ENCODE data around the gene SSTR3. TPM values are rescaled to one million over a fixed set of nuclear protein-coding genes. Genes with fewer than 3 reads are reported as not detected.
"Not testable (repeated sequence)": the region's sequence is repeated elsewhere in the genome, so short reads cannot be mapped to it uniquely, and the experiment has no call there.

Gene SSTR3
- total and polyA plus RNA-seq, 3 experiments from 2014 or later, result 0.24 to 0.62 (median 0.59) TPM

DNA sequence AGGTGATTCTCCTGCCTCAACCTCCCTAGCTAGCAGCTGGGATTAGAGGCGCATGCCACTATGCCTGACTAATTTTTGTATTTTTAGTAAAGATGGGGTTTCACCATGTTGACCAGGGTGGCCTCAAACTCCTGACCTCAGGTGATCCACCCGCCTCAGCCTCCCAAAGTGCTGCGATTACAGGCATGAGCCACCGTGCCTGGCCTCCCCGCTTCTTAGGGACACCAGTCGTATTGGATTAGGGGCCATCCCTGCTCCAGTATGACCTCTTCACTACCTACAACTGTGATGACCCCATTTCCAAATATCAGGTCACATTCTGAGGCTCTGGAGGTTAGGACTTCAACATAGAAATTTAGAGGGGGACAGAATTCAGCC, 10.8 kb downstream of the SSTR3 start:
- Mint-ChIP-seq H3K4me1 (peaks cover 16 to 32% (median 16%) of the 10 kb centered on the region in 3 donors), H3K27ac (peak overlapping the region in 4 of 8 donors; percentile 38 to 96 (median 60))
- H3K4me3 Mint-ChIP-seq; H3K9me3 Mint-ChIP-seq; H3K36me3 Mint-ChIP-seq; DNase-seq; H3K36me3 ChIP-seq (ENCODE audit: insufficient read depth, low read length); H3K9me3 ChIP-seq (ENCODE audit: low read length); H3K27me3 ChIP-seq (ENCODE audit: insufficient read depth, low read length, poor library complexity, severe bottlenecking); H3K4me3 ChIP-seq (ENCODE audit: low read length); H3K27ac ChIP-seq (ENCODE audit: low read depth, low read length); H3K27me3 Mint-ChIP-seq: not testable (repeated sequence)
- peaks cover 27% of the 10 kb centered on the region for H3K4me1 ChIP-seq (ENCODE audit: insufficient read depth, low read length)
- POLR2A ChIA-PET, result interaction anchor here (0.6 to 1.0 kb wide), 4 partner anchors 18 to 65 kb away, joined by 3 to 6 read pairs (median 4); no protein-coding TSS in a partner anchor
- CTCF ChIA-PET, result interaction anchor here (1.0 to 7.7 kb wide), 6 partner anchors 15 to 59 kb away, joined by 3 to 127 read pairs (median 31); partner anchors contain the start of gene RAC2

DNA sequence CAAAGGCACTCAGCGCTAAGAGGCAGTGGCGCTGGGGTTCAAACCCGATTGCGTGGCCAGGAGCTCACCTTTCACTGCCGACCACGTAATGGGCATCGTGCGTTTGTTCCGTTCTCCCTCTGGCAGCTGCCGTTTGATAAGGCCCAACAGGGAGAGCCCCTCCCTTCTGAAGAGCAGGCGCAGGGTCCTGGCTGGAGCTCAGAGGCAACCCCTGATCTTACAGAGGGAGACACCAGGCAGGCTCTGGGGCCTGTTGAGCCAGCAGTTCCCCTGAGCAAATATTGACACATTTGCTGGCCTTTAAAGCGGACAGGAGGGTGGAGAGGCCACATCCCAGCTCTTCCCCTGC, 12.5 kb downstream of the SSTR3 start:
- ChIA-PET CTCF (interaction anchor here (0.8 to 7.7 kb wide), 45 partner anchors 8 to 423 kb away, joined by 3 to 127 read pairs (median 5); partner anchors contain the start of genes IFT27, IL2RB, KCTD17 and RAC2), POLR2A (interaction anchor here (0.8 to 2.1 kb wide), 17 partner anchors 14 to 149 kb away, joined by 3 to 13 read pairs (median 4); partner anchors contain the start of genes IL2RB, KCTD17 and RAC2)
- Mint-ChIP-seq H3K36me3 (peaks cover 0 to 2% (median 0%) of the 10 kb centered on the region in 3 donors), H3K4me1 (peaks cover 28 to 46% (median 33%) of the 10 kb centered on the region in 3 donors), H3K27me3 (no peaks in the 10 kb centered on the region), H3K4me3 (peak overlapping the region; percentile 81 to 92 (median 84)), H3K9me3 (no peaks in the 10 kb centered on the region), H3K27ac (peak overlapping the region; percentile 82 to 97 (median 95))
- no peaks in the 10 kb centered on the region for H3K27me3 ChIP-seq (ENCODE audit: insufficient read depth, low read length, poor library complexity, severe bottlenecking)
- no peaks in the 10 kb centered on the region for H3K36me3 ChIP-seq (ENCODE audit: insufficient read depth, low read length)
- peaks cover 37% of the 10 kb centered on the region for H3K4me1 ChIP-seq (ENCODE audit: insufficient read depth, low read length)
- no peak for DNase-seq
- no peaks in the 10 kb centered on the region for H3K9me3 ChIP-seq (ENCODE audit: low read length)
- H3K4me3 ChIP-seq (ENCODE audit: low read length), result peak overlapping the region; percentile 60
- peak overlapping the region; percentile 45 for H3K27ac ChIP-seq (ENCODE audit: low read depth, low read length)

DNA sequence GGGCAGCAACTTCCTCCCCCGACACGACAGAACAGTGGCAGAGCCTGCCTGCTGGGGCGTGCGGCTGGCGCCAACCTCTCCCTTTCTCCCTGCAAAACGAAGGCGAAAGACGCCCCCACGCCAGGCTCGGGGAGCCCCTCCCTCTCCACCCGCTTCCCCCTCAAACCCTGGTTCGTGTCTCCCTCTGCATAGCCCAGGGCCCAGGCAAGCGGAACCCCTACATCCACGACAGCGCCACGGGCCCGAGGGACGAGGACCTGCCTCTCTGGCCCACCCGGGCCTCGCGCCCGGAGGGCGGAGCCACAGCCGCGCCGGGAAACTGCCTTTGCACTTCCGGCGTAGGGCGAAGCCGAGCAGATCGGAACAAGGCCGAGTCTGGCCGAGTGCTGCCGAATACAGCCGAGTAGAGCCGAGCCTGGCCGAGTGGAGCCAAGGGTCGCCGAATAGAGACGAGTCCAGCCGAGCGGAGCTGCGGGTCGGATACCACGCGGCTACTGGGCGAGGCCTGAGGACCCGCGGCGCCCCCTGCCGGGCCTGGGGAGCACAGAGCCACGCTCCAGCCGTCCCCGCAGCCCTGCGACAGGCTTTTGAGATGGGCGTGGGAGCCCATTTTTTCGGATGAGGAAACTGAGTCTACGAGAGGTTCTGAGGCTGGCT, 13.0 kb downstream of the SSTR3 start:
- H3K4me3 ChIP-seq (ENCODE audit: low read length), result peak overlapping the region; percentile 82
- Mint-ChIP-seq H3K27me3 (no peaks in the 10 kb centered on the region), H3K27ac (peak overlapping the region; percentile 85 to 97 (median 96)), H3K9me3 (no peaks in the 10 kb centered on the region), H3K4me3 (peak overlapping the region; percentile 81 to 92 (median 84)), H3K4me1 (peaks cover 33 to 51% (median 38%) of the 10 kb centered on the region in 3 donors), H3K36me3 (peaks cover 0 to 2% (median 0%) of the 10 kb centered on the region in 3 donors)
- H3K4me1 ChIP-seq (ENCODE audit: insufficient read depth, low read length), result peaks cover 42% of the 10 kb centered on the region
- H3K36me3 ChIP-seq (ENCODE audit: insufficient read depth, low read length), result no peaks in the 10 kb centered on the region
- no peaks in the 10 kb centered on the region for H3K9me3 ChIP-seq (ENCODE audit: low read length)
- H3K27me3 ChIP-seq (ENCODE audit: insufficient read depth, low read length, poor library complexity, severe bottlenecking), result no peaks in the 10 kb centered on the region
- peak overlapping the region; percentile 84 for H3K27ac ChIP-seq (ENCODE audit: low read depth, low read length)
- ChIA-PET POLR2A (interaction anchor here (0.6 to 2.1 kb wide), 18 partner anchors 14 to 148 kb away, joined by 3 to 13 read pairs (median 4); partner anchors contain the start of genes IL2RB, KCTD17 and RAC2), CTCF (interaction anchor here (0.8 to 7.7 kb wide), 45 partner anchors 9 to 423 kb away, joined by 3 to 127 read pairs (median 5); partner anchors contain the start of genes IFT27, IL2RB, KCTD17 and RAC2)
- DNase-seq, result peak; percentile 98 to 99 (median 99)

DNA sequence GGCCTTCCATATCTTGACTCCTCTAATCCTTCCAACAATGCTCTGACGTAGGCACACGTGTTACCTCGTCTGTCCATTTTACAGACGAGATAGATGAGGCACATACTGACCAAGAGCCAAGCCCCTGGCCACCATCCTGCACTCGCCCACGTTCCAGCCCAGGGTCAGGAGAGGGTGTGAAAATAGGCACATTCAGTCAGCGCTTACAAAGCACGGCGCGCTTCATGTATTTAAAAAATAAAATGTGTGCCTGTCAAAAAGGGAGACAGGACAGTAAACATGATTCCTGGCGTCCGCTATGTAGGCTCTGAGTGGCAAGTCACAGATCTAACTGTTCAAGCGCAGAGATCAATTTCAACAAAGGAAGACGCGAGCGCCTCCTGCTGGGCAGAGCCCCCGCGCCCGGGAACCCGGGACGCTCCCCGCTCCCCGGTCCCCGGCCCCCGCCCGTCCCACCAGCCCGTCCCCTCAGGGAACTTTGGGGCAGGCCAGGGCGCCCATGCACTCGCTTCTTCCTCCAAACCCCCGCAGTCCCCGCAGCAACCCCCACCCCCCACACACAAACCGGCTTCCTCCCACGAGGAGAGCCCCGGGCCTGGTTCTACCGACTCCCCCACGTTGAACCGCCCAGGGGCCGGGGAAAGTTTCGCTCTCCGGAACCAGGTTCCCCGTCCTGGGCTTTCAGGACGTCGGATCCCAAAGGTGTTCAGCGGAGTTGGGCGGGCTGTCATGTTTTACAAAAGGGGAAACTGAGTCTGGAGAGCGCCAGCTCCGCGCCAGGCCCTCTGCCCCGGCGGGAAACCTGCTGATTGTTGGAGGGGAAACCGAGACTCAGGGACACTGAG, 13.8 kb downstream of the SSTR3 start:
- Histone ChIP-seq H3K4me3 (ENCODE audit: low read length) (peak overlapping the region; percentile 82), H3K4me1 (ENCODE audit: insufficient read depth, low read length) (peaks cover 49% of the 10 kb centered on the region), H3K36me3 (ENCODE audit: insufficient read depth, low read length) (no peaks in the 10 kb centered on the region), H3K27ac (ENCODE audit: low read depth, low read length) (peak overlapping the region; percentile 84), H3K9me3 (ENCODE audit: low read length) (no peaks in the 10 kb centered on the region), H3K27me3 (ENCODE audit: insufficient read depth, low read length, poor library complexity, severe bottlenecking) (no peaks in the 10 kb centered on the region)
- Mint-ChIP-seq H3K4me3 (peak overlapping the region; percentile 81 to 92 (median 84)), H3K4me1 (peaks cover 40 to 59% (median 45%) of the 10 kb centered on the region in 3 donors), H3K27me3 (no peaks in the 10 kb centered on the region), H3K36me3 (peaks cover 0 to 2% (median 0%) of the 10 kb centered on the region in 3 donors), H3K27ac (peak overlapping the region; percentile 65 to 97 (median 96)), H3K9me3 (no peaks in the 10 kb centered on the region)
- peak; percentile 81 to 91 (median 86) for DNase-seq
- CTCF ChIA-PET, result interaction anchor here (0.7 to 7.7 kb wide), 54 partner anchors 8 to 422 kb away, joined by 3 to 127 read pairs (median 5); partner anchors contain the start of genes C1QTNF6, IFT27, IL2RB and RAC2
- POLR2A ChIA-PET, result interaction anchor here (0.6 to 2.2 kb wide), 16 partner anchors 13 to 147 kb away, joined by 3 to 12 read pairs (median 4); partner anchors contain the start of genes IL2RB and KCTD17

GRCh38 chr22:37197451-37198257, 14.6 kb downstream of the SSTR3 start:
- Mint-ChIP-seq H3K27me3 (no peaks in the 10 kb centered on the region), H3K9me3 (no peaks in the 10 kb centered on the region), H3K4me3 (peak overlapping the region; percentile 81 to 92 (median 84)), H3K4me1 (peaks cover 48 to 67% (median 53%) of the 10 kb centered on the region in 3 donors), H3K27ac (peak overlapping the region; percentile 65 to 97 (median 96)), H3K36me3 (peaks cover 0 to 2% (median 0%) of the 10 kb centered on the region in 3 donors)
- H3K4me3 ChIP-seq (ENCODE audit: low read length), result peak overlapping the region; percentile 82
- peak overlapping the region; percentile 67 for H3K27ac ChIP-seq (ENCODE audit: low read depth, low read length)
- DNase-seq, result peak in 1 of 5 donors; percentile 50
- ChIA-PET CTCF (interaction anchor here (0.7 to 7.7 kb wide), 29 partner anchors 10 to 259 kb away, joined by 3 to 127 read pairs (median 5); partner anchors contain the start of genes C1QTNF6, IL2RB and RAC2), POLR2A (interaction anchor here (0.8 to 2.2 kb wide), 7 partner anchors 11 to 61 kb away, joined by 3 to 12 read pairs (median 3); partner anchors contain the start of gene IL2RB)
- H3K9me3 ChIP-seq (ENCODE audit: low read length), result no peaks in the 10 kb centered on the region
- no peaks in the 10 kb centered on the region for H3K36me3 ChIP-seq (ENCODE audit: insufficient read depth, low read length)
- H3K27me3 ChIP-seq (ENCODE audit: insufficient read depth, low read length, poor library complexity, severe bottlenecking), result no peaks in the 10 kb centered on the region
- peaks cover 57% of the 10 kb centered on the region for H3K4me1 ChIP-seq (ENCODE audit: insufficient read depth, low read length)

- Mint-ChIP-seq H3K27ac (peak overlapping the region; percentile 23 to 97 (median 84)), H3K36me3 (peaks cover 0 to 2% (median 0%) of the 10 kb centered on the region in 3 donors), H3K9me3 (no peaks in the 10 kb centered on the region), H3K27me3 (no peaks in the 10 kb centered on the region), H3K4me1 (peaks cover 51 to 74% (median 62%) of the 10 kb centered on the region in 3 donors), H3K4me3 (peak overlapping the region in 5 of 7 donors; percentile 80 to 92 (median 84))
- Histone ChIP-seq H3K36me3 (ENCODE audit: insufficient read depth, low read length) (no peaks in the 10 kb centered on the region), H3K27ac (ENCODE audit: low read depth, low read length) (no peak overlapping the region), H3K4me3 (ENCODE audit: low read length) (no peak overlapping the region), H3K27me3 (ENCODE audit: insufficient read depth, low read length, poor library complexity, severe bottlenecking) (no peaks in the 10 kb centered on the region), H3K9me3 (ENCODE audit: low read length) (no peaks in the 10 kb centered on the region), H3K4me1 (ENCODE audit: insufficient read depth, low read length) (peaks cover 57% of the 10 kb centered on the region)
- DNase-seq, result peak in 1 of 5 donors; percentile 42
- CTCF ChIA-PET, result interaction anchor here (0.8 to 7.7 kb wide), 25 partner anchors 9 to 260 kb away, joined by 3 to 127 read pairs (median 5); partner anchors contain the start of genes C1QTNF6, IL2RB and RAC2
- POLR2A ChIA-PET, result interaction anchor here (0.8 to 2.2 kb wide), 6 partner anchors 10 to 60 kb away, joined by 3 to 9 read pairs (median 3); partner anchors contain the start of gene IL2RB
These were observed 15.5 kb downstream of the SSTR3 start for GRCh38 chr22:37196539-37197450.

Data from CD8-positive, alpha-beta memory T cell (primary cell).